HepG2 (cell line): ENCODE results near the gene SELPLG. TPM values are rescaled to one million over a fixed set of nuclear protein-coding genes. Genes with fewer than 3 reads are reported as not detected.

ENCODE experiments used
- ATF2 ChIP-seq: sonication (generic); formaldehyde crosslinking; IDR thresholded peaks from 2 replicates; pipeline ENCODE4 v1.4.0; 2020; ENCODE audit warnings: missing genetic modification reagents
- CREB1 ChIP-seq, 2 experiments: fragments of 450-650 bp in 1 of 2; IDR thresholded peaks; 2 replicates each; pipeline ENCODE4 v1.6.1; 2016 to 2017; ENCODE audit warnings: control low read depth in 1 of 2, mild to moderate bottlenecking in 1 of 2, missing compliant biosample characterization in 1 of 2, missing genetic modification characterization in 1 of 2
- CTCF ChIP-seq: sonication (generic); formaldehyde crosslinking; IDR thresholded peaks from 2 replicates; pipeline ENCODE4 v1.5.0; 2020; ENCODE audit warnings: mild to moderate bottlenecking, missing genetic modification reagents, moderate library complexity
- HINFP ChIP-seq: sonication (generic); formaldehyde crosslinking; IDR thresholded peaks from 2 replicates; pipeline ENCODE4 v1.4.0; 2020; ENCODE audit warnings: low read depth, mild to moderate bottlenecking, missing genetic modification reagents
- HMGXB3 ChIP-seq: sonication (generic); formaldehyde crosslinking; IDR thresholded peaks from 2 replicates; pipeline ENCODE4 v1.4.0; 2020; ENCODE audit warnings: missing genetic modification reagents, borderline replicate concordance
- HNF4G ChIP-seq, 2 experiments: sonication (generic) in 1 of 2; formaldehyde crosslinking in 1 of 2; IDR thresholded peaks; 2 replicates each; pipeline versions ENCODE4 v1.4.0 to v1.6.1; 2011 to 2020; ENCODE audit warnings: borderline replicate concordance in 2 of 2, low read depth in 2 of 2, mild to moderate bottlenecking in 2 of 2, low read length in 1 of 2, missing genetic modification reagents in 1 of 2, moderate library complexity in 1 of 2
- KDM2A ChIP-seq: sonication (generic); formaldehyde crosslinking; IDR thresholded peaks from 2 replicates; pipeline ENCODE4 v1.4.0; 2020; ENCODE audit warnings: low read depth, missing genetic modification reagents, borderline replicate concordance
- TFDP2 ChIP-seq: sonication (generic); formaldehyde crosslinking; IDR thresholded peaks from 2 replicates; pipeline ENCODE4 v1.4.0; 2020; ENCODE audit warnings: missing genetic modification reagents
- ZFP1 ChIP-seq: IDR thresholded peaks from 2 replicates; pipeline ENCODE4 v1.6.1; 2016
- ZGPAT ChIP-seq: IDR thresholded peaks from 2 replicates; pipeline ENCODE4 v1.6.1; 2016; ENCODE audit warnings: mild to moderate bottlenecking
- ZNF343 ChIP-seq: sonication (generic); formaldehyde crosslinking; IDR thresholded peaks from 2 replicates; pipeline ENCODE4 v1.4.0; 2020; ENCODE audit warnings: mild to moderate bottlenecking, missing genetic modification reagents
- ZNF543 ChIP-seq: sonication (generic); formaldehyde crosslinking; IDR thresholded peaks from 2 replicates; pipeline ENCODE4 v1.4.0; 2020; ENCODE audit warnings: mild to moderate bottlenecking, missing genetic modification reagents
- ZNF747 ChIP-seq: sonication (generic); formaldehyde crosslinking; IDR thresholded peaks from 2 replicates; pipeline ENCODE4 v1.8.1; 2023; ENCODE audit warnings: missing genetic modification reagents, mild to moderate bottlenecking, borderline replicate concordance
- polyA plus RNA-seq, 8 experiments: library from polyadenylated mRNA; depleted of rRNA in 3 of 8; stranded (reverse) in 7 of 8; unstranded in 1 of 8; fragments of >200 nt; fragmentation: Illumina TruSeq in 4 of 8; extraction: Trizol in 4 of 8; gene quantifications; 2 replicates each; pipeline versions ENCODE4 v1.2.1 to v1.2.3, GENCODE V29; 2011 to 2016; ENCODE audit warnings: low read depth in 4 of 8, missing spikeins in 1 of 8, mixed read lengths in 1 of 8; ENCODE audit not compliant: insufficient read depth in 1 of 8
- total RNA-seq, 5 experiments: library from RNA; depleted of rRNA; stranded (reverse); fragments of >200 nt; fragmentation: Illumina TruSeq; extraction: Trizol; gene quantifications; 2 replicates each; pipeline ENCODE4 v1.2.3, GENCODE V29; 2016; ENCODE audit warnings: low read depth in 1 of 5

The SELPLG gene
- total and polyA plus RNA-seq, 2 of the 13 experiments (the other 11 are each of a cell fraction or from before 2014, with no cell fraction given): 0.12 TPM; not detected in 1

GRCh38 chr12:108664338-108665258 is 30.9 kb upstream of the SELPLG start (continued):
- no peak for TF ChIP-seq CREB1 (IDR thresholded peaks at IDR 0.05)
- peak; percentile 29; the same call in 1 of the 2 replicates for TF ChIP-seq CREB1 (CRISPR knock-in tag; IDR thresholded peaks at IDR 0.05)
- peak; percentile 78; the same call in 1 of the 2 replicates for TF ChIP-seq ZGPAT
- peak; percentile 95 for TF ChIP-seq CTCF
- no peak for TF ChIP-seq ZNF747
- no peak for TF ChIP-seq ZNF343 (CRISPR knock-in tag)
- TF ChIP-seq ZNF543 (CRISPR knock-in tag): no peak
- peak; percentile 48; the same call in 1 of the 2 replicates for TF ChIP-seq HMGXB3
- peak; percentile 32; the same call in 1 of the 2 replicates for TF ChIP-seq ATF2
- 0 out of 2 replicates have a peak, but pooled peaks have one; percentile 37 for TF ChIP-seq ZFP1 (CRISPR knock-in tag)
- TF ChIP-seq KDM2A (CRISPR knock-in tag): 0 out of 2 replicates have a peak, but pooled peaks have one; percentile 27
- TF ChIP-seq TFDP2 (CRISPR knock-in tag): 0 out of 2 replicates have a peak, but pooled peaks have one; percentile 22
- TF ChIP-seq HINFP (CRISPR knock-in tag): no peak
- peak; percentile 73; the same call in 1 of the 2 replicates for TF ChIP-seq HNF4G (IDR thresholded peaks at IDR 0.05; ENCODE audit: borderline replicate concordance, low read depth, low read length)
- peak; percentile 41; the same call in 1 of the 2 replicates for TF ChIP-seq HNF4G (CRISPR knock-in tag; IDR thresholded peaks at IDR 0.05; ENCODE audit: borderline replicate concordance, low read depth)
